ENCODE measurements around the gene UROC1. TPM values are rescaled to one million over a fixed set of nuclear protein-coding genes. Genes with fewer than 3 reads are reported as not detected.

UROC1 gene
- total and polyA plus RNA-seq, 2 of the 4 experiments (the other 2 are of a cell fraction): not detected

GRCh38 chr3:126446791-126447190 is 70.8 kb downstream of the UROC1 start:
- Histone ChIP-seq H4K20me1 (ENCODE audit: insufficient read depth, low read length) (peaks cover 8% of the 10 kb centered on the region; the same call in 1 of the 2 replicates), H4K5ac (ENCODE audit: low read depth, low read length) (no peak overlapping the region), H2AK9ac (replicated peaks; ENCODE audit: low read depth, low read length, poor library complexity) (no peak overlapping the region), H3K4me3 (ENCODE audit: insufficient read depth, low read depth, low read length) (no peak overlapping the region), H4K91ac (ENCODE audit: insufficient read depth, low read depth, low read length) (no peak overlapping the region), H3K79me1 (ENCODE audit: low read depth in 1 of 2, low read length in 2 of 2) (peaks cover 0 to 5% of the 10 kb centered on the region in 2 experiments; a peak in 3 of 4 replicates), H3K56ac (ENCODE audit: extremely low read depth, insufficient read depth, low read length) (no peak overlapping the region), H3K4ac (ENCODE audit: low read depth, low read length) (no peak overlapping the region), H3K9ac (ENCODE audit: low read depth, low read length) (no peak overlapping the region), H2AK5ac (ENCODE audit: low read depth, low read length) (no peak overlapping the region), H2AFZ (replicated peaks; ENCODE audit: low read length, poor library complexity) (no peak overlapping the region), H2BK20ac (ENCODE audit: low read depth, low read length) (no peak overlapping the region), H3K36me3 (ENCODE audit: control insufficient read depth, insufficient read depth, low read length) (peaks cover 7% of the 10 kb centered on the region), H2BK15ac (ENCODE audit: low read depth, low read length) (no peak overlapping the region), H3K27me3 (ENCODE audit: control insufficient read depth, insufficient read depth, low read length) (no peaks in the 10 kb centered on the region), H3K27ac (ENCODE audit: insufficient read depth, low read length) (no peak overlapping the region), H3K4me1 (ENCODE audit: control insufficient read depth, insufficient read depth, low read length) (peaks cover 9% of the 10 kb centered on the region), H3K14ac (replicated peaks; ENCODE audit: low read depth, low read length) (no peak overlapping the region), H3K9me3 (ENCODE audit: control insufficient read depth, insufficient read depth, low read length) (no peaks in the 10 kb centered on the region), H2BK120ac (ENCODE audit: low read depth, low read length) (no peak overlapping the region), H2BK5ac (ENCODE audit: low read depth, low read length, poor library complexity, severe bottlenecking) (no peak overlapping the region), H4K8ac (ENCODE audit: low read depth in 2 of 2, low read length in 2 of 2) (no peak overlapping the region), H3K23ac (ENCODE audit: low read depth, low read length) (no peak overlapping the region), H3K18ac (ENCODE audit: low read depth, low read length) (no peak overlapping the region), H3K9me1 (ENCODE audit: insufficient read depth, low read length) (peaks cover 19% of the 10 kb centered on the region; the same call in 1 of the 2 replicates), H3K4me2 (ENCODE audit: low read depth, low read length) (peak overlapping the region; percentile 41; the same call in 1 of the 2 replicates)
- in situ Hi-C loops (cut with MboI; ENCODE audit: low sequenced_read_pairs): no loop called here
- no TSS peak for BruUV-seq (replicated peaks)
- dilution Hi-C loops (cut with HindIII; ENCODE audit: low sequenced_read_pairs, unreplicated experiment): no loop called here
- intact Hi-C loops (cut with micrococcal nuclease): no loop called here
- DNase-seq: peak; percentile 51
- peak; percentile 77 for ATAC-seq (ENCODE audit: low read depth)
- ChIA-PET POLR2A (ENCODE audit: unreplicated experiment) (no interaction called here), CTCF (no interaction called here)
- TF ChIP-seq, protein P1, sequence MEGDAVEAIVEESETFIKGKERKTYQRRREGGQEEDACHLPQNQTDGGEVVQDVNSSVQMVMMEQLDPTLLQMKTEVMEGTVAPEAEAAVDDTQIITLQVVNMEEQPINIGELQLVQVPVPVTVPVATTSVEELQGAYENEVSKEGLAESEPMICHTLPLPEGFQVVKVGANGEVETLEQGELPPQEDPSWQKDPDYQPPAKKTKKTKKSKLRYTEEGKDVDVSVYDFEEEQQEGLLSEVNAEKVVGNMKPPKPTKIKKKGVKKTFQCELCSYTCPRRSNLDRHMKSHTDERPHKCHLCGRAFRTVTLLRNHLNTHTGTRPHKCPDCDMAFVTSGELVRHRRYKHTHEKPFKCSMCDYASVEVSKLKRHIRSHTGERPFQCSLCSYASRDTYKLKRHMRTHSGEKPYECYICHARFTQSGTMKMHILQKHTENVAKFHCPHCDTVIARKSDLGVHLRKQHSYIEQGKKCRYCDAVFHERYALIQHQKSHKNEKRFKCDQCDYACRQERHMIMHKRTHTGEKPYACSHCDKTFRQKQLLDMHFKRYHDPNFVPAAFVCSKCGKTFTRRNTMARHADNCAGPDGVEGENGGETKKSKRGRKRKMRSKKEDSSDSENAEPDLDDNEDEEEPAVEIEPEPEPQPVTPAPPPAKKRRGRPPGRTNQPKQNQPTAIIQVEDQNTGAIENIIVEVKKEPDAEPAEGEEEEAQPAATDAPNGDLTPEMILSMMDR (conservative IDR thresholded peaks at IDR 0.05; ENCODE audit: low read depth, low read length): no peak
- TF ChIP-seq MXI1 (IDR thresholded peaks at IDR 0.05; ENCODE audit: borderline replicate concordance, low read depth, low read length): no peak
- TF ChIP-seq NFE2L2 (IDR thresholded peaks at IDR 0.05; ENCODE audit: low read depth, low read length): no peak
- TF ChIP-seq, protein P2, sequence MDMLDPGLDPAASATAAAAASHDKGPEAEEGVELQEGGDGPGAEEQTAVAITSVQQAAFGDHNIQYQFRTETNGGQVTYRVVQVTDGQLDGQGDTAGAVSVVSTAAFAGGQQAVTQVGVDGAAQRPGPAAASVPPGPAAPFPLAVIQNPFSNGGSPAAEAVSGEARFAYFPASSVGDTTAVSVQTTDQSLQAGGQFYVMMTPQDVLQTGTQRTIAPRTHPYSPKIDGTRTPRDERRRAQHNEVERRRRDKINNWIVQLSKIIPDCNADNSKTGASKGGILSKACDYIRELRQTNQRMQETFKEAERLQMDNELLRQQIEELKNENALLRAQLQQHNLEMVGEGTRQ (IDR thresholded peaks at IDR 0.05; ENCODE audit: low read depth, low read length): no peak
- no peak for TF ChIP-seq CEBPB (IDR thresholded peaks at IDR 0.05; ENCODE audit: low read depth, low read length)
- TF ChIP-seq FOS (IDR thresholded peaks at IDR 0.05; ENCODE audit: low read depth, low read length): no peak
- no peak for TF ChIP-seq ELK1 (IDR thresholded peaks at IDR 0.05; ENCODE audit: borderline replicate concordance, low read depth, low read length)
- no peak for TF ChIP-seq RAD21 (IDR thresholded peaks at IDR 0.05; ENCODE audit: low read length)
- TF ChIP-seq MAZ (IDR thresholded peaks at IDR 0.05; ENCODE audit: borderline replicate concordance, low read depth, low read length): no peak
- TF ChIP-seq RCOR1 (IDR thresholded peaks at IDR 0.05; ENCODE audit: insufficient replicate concordance, low read length): no peak
- TF ChIP-seq POLR2A (IDR thresholded peaks at IDR 0.05; ENCODE audit: low read depth, low read length): no peak
- no peak for TF ChIP-seq MAFK (IDR thresholded peaks at IDR 0.05; ENCODE audit: low read depth, low read length)
- no CpG with 5 or more reads among the region's 2 CpGs for WGBS, 2 experiments (ENCODE audit: extremely low coverage in 2 of 2, insufficient read length in 1 of 2)
